Mammary epithelial cell (primary cell): ENCODE measurements around the gene DNASE2B.

Experiments
- CTCF ChIP-seq, 2 donors: IDR thresholded peaks in 1 of 2; conservative IDR thresholded peaks in 1 of 2; 2 replicates each; pipeline ENCODE4 v1.5.1; 2011 to 2012; ENCODE audit warnings: inconsistent platforms in 2 of 2, low read length in 2 of 2, mild to moderate bottlenecking in 2 of 2, control low read depth in 1 of 2, low read depth in 1 of 2; ENCODE audit not compliant: insufficient read depth in 1 of 2; ENCODE audit errors: extremely low read depth in 1 of 2
- EZH2 ChIP-seq: IDR thresholded peaks from 2 replicates; pipeline ENCODE4 v1.6.1; 2012; ENCODE audit warnings: low read length, inconsistent platforms, borderline replicate concordance

DNA sequence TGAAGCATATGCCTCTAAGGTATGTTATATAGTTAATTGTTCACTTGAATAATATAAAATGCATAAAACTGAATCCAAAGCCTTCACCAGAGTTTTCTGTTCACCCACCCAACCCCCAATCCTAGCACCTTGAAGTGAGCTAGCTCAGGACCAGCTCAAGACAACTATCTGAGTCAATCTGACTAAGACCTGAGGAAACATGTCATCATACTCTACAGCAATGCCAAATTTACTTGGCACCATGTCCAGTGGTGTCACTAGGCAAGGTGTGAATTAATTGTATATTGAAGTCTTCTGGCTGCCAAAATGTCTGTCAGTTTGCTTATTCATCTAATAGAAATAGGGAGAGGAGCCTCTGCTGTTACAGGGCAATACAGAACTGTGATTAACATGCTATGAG lies 3.8 kb downstream of the DNASE2B start:
- no peak for TF ChIP-seq CTCF (conservative IDR thresholded peaks at IDR 0.05 in 1 of 2, IDR thresholded peaks at IDR 0.05 in 1 of 2; ENCODE audit: extremely low read depth in 1 of 2, insufficient read depth in 1 of 2, low read depth in 1 of 2, low read length in 2 of 2)
- TF ChIP-seq EZH2 = no peak
